HG02884 (cell line): ENCODE results near the gene EXOC8.
"Not testable (repeated sequence)": the region's sequence is repeated elsewhere in the genome, so short reads cannot be mapped to it uniquely, and the experiment has no call there.

Experiments used
- ATAC-seq: cut with Tn5 transposase; IDR thresholded peaks from one replicate; pipeline ENCODE4 v1.9.1; 2021; ENCODE audit warnings: mild to moderate bottlenecking, moderate library complexity; ENCODE audit not compliant: unreplicated experiment

Gene EXOC8

DNA sequence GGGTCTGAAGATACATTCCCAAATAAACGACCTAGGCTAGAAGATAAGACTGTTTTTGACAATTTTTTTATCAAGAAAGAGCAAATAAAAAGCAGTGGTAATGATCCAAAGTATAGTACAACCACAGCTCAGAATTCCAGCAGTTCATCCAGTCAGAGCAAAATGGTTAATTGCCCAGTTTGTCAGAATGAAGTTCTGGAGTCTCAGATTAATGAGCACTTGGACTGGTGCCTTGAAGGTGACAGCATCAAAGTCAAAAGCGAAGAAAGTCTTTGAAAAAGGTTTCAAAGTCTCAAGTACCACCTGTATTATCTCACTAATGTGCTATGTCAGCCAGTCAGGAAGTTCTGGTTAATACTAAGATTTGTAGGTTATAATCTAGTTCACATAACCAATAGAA lies 15.4 kb upstream of the EXOC8 start:
- no peak for ATAC-seq

DNA sequence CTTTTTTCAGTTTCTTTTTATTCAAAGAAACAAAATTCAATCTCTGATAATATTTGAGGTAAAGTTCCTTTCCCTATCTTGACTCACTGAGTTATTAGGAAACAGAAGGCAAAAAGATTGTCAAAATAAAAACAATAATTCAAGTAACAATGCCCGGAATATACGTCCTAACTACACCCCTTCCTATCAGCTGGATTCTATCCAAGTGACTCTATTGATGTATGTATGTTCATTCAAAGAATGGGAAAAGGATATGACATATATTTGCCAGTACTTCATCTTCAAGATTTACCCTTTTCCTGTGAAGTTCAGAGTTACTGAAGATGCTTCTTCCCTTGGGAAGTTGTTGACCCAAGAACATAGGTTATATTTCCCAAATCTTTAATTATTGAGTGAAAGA lies 14.2 kb upstream of the EXOC8 start:
- no peak for ATAC-seq

GRCh38 chr1:231348856-231349255 lies 11.2 kb upstream of the EXOC8 start:
- ATAC-seq: not testable (repeated sequence)

DNA sequence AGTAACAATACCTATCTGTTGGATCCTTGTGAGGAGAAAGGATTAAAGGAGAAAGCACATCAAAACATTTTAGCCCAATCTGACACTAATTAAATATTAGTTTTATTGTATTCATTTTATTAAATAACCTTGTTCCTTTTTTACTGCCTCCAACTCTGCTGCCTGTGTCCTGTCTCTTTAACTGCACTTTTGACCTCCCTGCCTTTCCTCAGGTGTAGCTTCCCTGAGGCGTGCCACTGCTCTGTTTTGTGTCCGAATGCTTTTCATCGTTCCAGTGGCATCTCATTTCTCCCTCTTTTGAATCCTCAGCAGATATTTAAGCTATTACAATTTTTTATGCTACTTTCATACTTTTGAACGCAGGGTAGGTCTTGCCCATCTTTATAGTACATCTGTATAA lies 10.8 kb upstream of the EXOC8 start:
- ATAC-seq: no peak

GRCh38 chr1:231347961-231348360 lies 10.3 kb upstream of the EXOC8 start:
- ATAC-seq: no peak

DNA sequence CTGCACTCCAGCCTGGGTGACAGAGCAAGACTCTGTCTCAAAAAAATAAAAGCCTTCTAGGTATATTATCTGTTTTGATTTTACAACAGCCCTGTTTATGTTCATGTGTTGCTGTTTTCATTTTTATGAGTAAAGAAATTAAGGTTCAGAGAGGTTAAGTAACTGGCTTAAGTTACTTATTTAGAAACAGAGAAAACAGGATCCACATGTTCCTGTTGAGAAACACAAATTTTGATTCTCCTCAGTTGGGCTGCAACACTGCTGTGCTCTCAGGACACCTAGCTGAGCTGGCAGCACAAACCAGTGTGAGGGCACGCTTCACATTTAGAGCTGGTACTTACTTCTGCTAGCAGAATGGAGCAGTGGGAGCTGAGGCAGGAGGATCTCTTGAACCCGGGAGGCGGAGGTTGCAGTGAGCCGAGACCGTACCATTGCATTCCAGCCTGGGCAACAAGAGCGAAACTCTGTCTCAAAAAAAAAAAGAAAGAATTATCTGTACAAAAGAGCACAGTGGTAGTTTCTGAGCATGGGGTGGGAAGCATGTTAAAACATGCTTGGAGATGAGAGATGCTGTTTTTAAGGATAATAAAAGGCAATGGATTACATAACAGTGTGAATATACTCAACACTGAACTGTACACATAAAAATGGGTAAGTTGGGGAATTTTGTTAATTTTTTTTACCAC lies 2.8 kb upstream of the EXOC8 start:
- no peak for ATAC-seq

DNA sequence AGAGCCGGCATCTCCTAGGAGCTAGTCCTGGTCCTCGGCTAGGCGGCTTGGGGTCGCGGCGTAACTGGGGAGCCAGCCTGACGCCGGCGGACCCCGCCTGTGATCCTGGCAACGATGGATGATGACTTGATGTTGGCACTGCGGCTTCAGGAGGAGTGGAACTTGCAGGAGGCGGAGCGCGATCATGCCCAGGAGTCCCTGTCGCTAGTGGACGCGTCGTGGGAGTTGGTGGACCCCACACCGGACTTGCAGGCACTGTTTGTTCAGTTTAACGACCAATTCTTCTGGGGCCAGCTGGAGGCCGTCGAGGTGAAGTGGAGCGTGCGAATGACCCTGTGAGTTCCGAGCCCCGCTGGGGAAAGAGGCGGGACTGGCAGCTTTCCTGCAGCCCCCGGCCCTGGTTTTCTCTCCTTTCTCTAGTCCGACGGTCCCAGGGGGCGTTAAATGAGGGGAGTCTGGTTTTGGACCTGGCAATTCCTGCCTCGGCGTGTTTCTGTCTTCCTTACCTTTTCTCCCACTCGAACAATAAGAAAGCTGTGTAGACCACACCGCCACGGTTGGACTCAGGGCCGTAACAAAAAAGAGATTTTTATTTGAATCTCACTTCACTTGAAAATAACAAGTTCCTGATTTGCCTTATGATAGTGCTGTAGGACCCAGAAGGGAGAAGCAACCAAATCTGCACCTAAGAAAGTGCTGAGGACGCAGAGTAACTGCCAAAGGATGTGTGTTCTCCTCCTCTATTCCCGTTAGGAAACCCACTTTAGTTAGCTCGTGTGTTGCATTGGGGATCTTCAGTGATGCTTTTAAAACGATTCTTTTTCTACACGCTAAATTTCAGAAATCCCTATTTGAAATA lies 847 bp upstream of the EXOC8 start, which contains the start of gene SPRTN:
Gene SPRTN (plus strand): TSS at position 24 of the 859 bp plus-strand sequence. CDS start 91 bp downstream, at position 115.
- ATAC-seq: peak; percentile 5

- peak; percentile 18 for ATAC-seq
Observed at GRCh38 chr1:231337043-231337471, 595 bp downstream of the EXOC8 start.

DNA sequence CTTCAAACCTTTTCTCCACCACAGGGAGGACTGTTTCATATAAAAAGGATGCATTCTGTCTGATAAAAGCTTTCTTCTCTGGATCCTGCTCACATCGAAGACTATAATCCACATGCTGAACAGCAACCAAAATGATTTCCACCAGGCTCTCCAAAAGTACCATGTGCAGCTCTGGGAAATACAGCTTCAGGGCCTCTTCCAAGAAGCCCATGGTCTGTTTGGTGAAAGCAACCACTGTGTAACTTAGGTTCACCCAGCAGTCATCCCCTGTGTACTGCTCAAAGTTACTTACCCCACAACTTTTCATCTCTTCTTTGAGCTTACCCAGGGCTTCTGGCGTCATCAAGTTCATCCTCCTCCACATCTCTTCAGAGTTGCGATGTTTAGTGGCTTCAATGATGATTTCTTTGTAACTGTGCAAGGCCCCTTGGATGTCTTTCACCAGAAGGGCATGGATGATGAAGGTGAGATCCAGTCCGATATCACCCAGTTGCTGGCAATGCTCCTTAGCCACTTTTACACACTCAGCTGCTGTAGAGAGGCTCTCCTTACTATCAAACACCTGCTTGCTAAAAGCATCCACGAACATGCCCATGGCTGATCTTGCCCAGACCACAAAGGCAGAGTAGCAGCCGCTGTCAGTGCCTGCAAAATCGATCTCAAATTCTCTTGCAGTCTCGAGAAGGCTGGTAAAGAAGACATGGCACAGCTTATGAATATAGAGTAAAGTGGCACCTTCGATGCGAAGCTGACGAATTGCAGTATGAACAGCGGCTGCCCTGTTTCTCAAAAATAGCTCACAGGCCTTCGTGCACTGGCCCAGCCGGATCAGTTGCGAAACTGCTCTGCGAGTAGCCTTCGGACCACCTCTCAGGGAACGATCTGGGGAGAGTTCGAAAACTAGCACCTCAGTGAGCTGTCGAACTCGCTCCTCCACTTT lies 1.7 kb downstream of the EXOC8 start:
- no peak for ATAC-seq

GRCh38 chr1:231334952-231335351 lies 2.7 kb downstream of the EXOC8 start:
- no peak for ATAC-seq

DNA sequence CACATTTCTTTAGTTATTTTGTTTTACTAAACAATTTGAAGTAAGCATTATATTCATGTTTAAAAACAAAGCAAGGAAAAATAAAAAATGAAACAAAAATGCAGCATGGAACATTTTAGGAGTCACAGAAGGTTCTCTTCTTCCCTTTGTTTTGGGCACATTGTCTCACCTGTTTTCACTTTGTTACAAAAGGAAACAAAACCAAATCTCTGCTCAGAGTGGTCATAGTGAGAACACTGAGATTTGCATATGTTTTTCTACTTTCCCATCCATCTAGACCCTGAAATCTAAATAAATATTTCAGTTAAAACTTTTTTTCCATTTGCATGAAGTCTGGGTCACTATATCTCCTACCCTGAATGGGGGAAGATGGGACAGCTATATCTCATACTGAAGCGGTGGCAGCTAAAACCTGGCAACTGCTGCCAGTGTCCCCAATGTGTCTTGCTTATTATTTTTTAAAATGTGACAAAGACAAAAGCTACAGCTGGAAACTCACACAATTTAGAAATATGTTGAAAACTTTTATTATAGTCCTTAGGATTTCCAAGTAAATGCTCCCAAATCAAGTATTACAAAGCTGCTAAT lies 3.5 kb downstream of the EXOC8 start:
- ATAC-seq: peak; percentile 24

GRCh38 chr1:231332761-231333160 lies 4.9 kb downstream of the EXOC8 start:
- no peak for ATAC-seq

- ATAC-seq: no peak
Observed at GRCh38 chr1:231329483-231329882, 8.2 kb downstream of the EXOC8 start.

- ATAC-seq: no peak
Observed at GRCh38 chr1:231327617-231328016, 10.0 kb downstream of the EXOC8 start.

GRCh38 chr1:231326248-231326647 lies 11.4 kb downstream of the EXOC8 start:
- ATAC-seq: no peak

GRCh38 chr1:231324660-231325059 lies 13.0 kb downstream of the EXOC8 start:
- no peak for ATAC-seq

GRCh38 chr1:231322880-231323530 lies 14.6 kb downstream of the EXOC8 start:
- ATAC-seq: no peak

GRCh38 chr1:231319080-231319479 lies 18.6 kb downstream of the EXOC8 start:
- ATAC-seq: no peak

DNA sequence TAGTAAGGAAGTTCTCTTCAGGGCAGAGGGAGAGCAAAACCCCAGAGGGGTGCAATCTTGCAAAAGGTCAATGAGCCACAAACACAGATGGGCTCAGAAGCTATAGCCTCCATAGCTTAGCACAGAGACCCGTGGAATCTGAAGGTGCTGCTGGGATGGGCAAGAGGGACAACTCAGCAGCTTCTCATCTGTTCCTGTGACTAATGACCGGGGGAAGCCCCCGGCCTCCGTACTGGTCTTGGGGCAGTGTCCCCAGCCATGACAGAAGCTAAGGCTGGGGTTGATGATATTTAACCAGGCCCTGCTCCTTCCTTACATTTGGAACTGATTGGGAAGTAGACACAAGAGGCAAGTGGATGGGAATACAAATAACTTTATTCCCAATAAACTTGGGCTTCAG lies 19.1 kb downstream of the EXOC8 start:
- no peak for ATAC-seq

DNA sequence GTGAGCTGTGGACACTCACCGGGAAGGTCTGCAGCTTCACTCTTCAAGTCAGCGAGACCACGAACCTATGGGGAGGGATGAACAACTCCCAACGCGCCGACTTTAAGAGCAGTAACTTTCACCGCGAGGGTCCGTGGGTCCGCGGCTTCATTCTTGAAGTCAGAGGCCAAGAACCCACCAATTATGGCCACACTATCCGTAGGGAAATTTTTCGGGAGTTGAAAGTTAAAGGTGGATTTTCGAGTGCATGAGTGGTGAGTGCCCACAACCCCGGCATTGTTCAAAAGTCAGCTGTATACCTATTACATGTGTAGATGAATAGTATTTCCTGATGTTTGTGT lies 19.7 kb downstream of the EXOC8 start:
- ATAC-seq: no peak
